H1 (cell line): Measurements from ENCODE around the gene CMSS1.

Experiments
- BRCA1 ChIP-seq: IDR thresholded peaks from 2 replicates; pipeline ENCODE4 v1.6.1; 2012; ENCODE audit warnings: low read depth, low read length, improper control_type of control experiment
- CHD1 ChIP-seq: IDR thresholded peaks from 2 replicates; pipeline ENCODE4 v1.6.1; 2012; ENCODE audit warnings: low read depth, low read length, improper control_type of control experiment
- CTCF ChIP-seq, 3 experiments: IDR thresholded peaks; 1 replicate in 2 of 3; 2 replicates in 1 of 3; pipeline versions ENCODE4 v1.5.1 to v1.6.1; 2011; ENCODE audit warnings: low read length in 3 of 3, mild to moderate bottlenecking in 3 of 3, inconsistent platforms in 2 of 3, low read depth in 1 of 3, moderate library complexity in 1 of 3; ENCODE audit not compliant: insufficient read depth in 1 of 3; ENCODE audit errors: control extremely low read depth in 1 of 3
- EGR1 ChIP-seq: IDR thresholded peaks from 2 replicates; pipeline ENCODE4 v1.6.1; 2011; ENCODE audit warnings: low read depth, low read length, borderline replicate concordance
- EP300 ChIP-seq, 2 experiments: IDR thresholded peaks; 1 replicate in 1 of 2; 2 replicates in 1 of 2; pipeline ENCODE4 v1.6.1; 2011 to 2012; ENCODE audit warnings: low read depth in 2 of 2, low read length in 2 of 2, mild to moderate bottlenecking in 2 of 2, borderline replicate concordance in 1 of 2, inconsistent platforms in 1 of 2, moderate library complexity in 1 of 2
- EZH2 ChIP-seq: fragments of 200-600 bp; sonication (generic); IDR thresholded peaks from 2 replicates; pipeline ENCODE4 v1.7.1; 2012; ENCODE audit warnings: low read depth, mild to moderate bottlenecking, moderate library complexity, low read length, inconsistent platforms; ENCODE audit not compliant: severe bottlenecking
- FOSL1 ChIP-seq: IDR thresholded peaks from 2 replicates; pipeline ENCODE4 v1.6.1; 2011; ENCODE audit warnings: mild to moderate bottlenecking, low read depth, low read length, moderate library complexity; ENCODE audit not compliant: insufficient read depth
- GABPA ChIP-seq: IDR thresholded peaks from 2 replicates; pipeline ENCODE4 v1.6.1; 2011; ENCODE audit warnings: mild to moderate bottlenecking, low read length, moderate library complexity, borderline replicate concordance; ENCODE audit not compliant: insufficient read depth
- JUND ChIP-seq: IDR thresholded peaks from 2 replicates; pipeline ENCODE4 v1.6.1; 2011; ENCODE audit warnings: mild to moderate bottlenecking, improper control_type of control experiment, low read length
- POLR2AphosphoS5 ChIP-seq: IDR thresholded peaks from 2 replicates; pipeline ENCODE4 v1.6.1; 2011; ENCODE audit warnings: low read depth, low read length
- RXRA ChIP-seq: IDR thresholded peaks from 2 replicates; pipeline ENCODE4 v1.6.1; 2011; ENCODE audit warnings: low read depth, mild to moderate bottlenecking, low read length, moderate library complexity; ENCODE audit not compliant: insufficient read depth
- SIX5 ChIP-seq: IDR thresholded peaks from 2 replicates; pipeline ENCODE4 v1.6.1; 2011; ENCODE audit warnings: mild to moderate bottlenecking, low read depth, low read length
- SUZ12 ChIP-seq: fragments of 200-600 bp; sonication (generic); IDR thresholded peaks from 2 replicates; pipeline ENCODE4 v1.6.1; 2012; ENCODE audit warnings: mild to moderate bottlenecking, inconsistent platforms, low read length, moderate library complexity, mixed read lengths
- TAF1 ChIP-seq: IDR thresholded peaks from 2 replicates; pipeline ENCODE4 v1.6.1; 2011; ENCODE audit warnings: mild to moderate bottlenecking, low read depth, low read length

GRCh38 chr3:100103558-100104441, 286.1 kb downstream of the CMSS1 start:
- TF ChIP-seq BRCA1 (no peak), JUND (no peak), SUZ12 (no peak), TAF1 (no peak), POLR2AphosphoS5 (no peak), EP300 (IDR thresholded peaks at IDR 0.05; ENCODE audit: borderline replicate concordance in 1 of 2, low read depth in 2 of 2, low read length in 2 of 2) (no peak), CTCF (IDR thresholded peaks at IDR 0.05; ENCODE audit: control extremely low read depth in 1 of 3, insufficient read depth in 1 of 3, low read depth in 1 of 3, low read length in 3 of 3) (no peak), GABPA (no peak), RXRA (no peak), FOSL1 (no peak), CHD1 (no peak), EZH2 (no peak), SIX5 (no peak), EGR1 (no peak)
